ENCODE measurements around the gene KRT83.

DNA sequence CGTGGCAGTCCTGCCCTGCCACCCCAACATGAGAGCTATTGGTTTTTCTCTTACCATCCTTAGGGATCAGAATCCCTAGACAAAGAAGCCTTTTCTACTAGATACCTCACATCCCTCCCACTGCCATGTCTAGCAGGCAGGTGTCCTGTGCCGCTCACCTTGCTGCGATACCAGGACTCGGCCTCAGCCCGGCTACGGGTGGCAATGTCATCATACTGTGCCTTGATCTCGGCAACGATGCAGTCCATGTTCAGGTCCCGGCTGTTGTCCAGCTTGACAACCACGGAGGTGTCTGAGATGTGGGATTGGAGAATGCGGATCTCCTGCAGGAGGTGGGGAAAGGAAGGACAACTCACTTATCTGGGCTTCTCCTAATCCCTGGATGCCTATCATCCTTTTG is 4.5 kb downstream of the KRT83 start:
- TF ChIP-seq, protein P1, sequence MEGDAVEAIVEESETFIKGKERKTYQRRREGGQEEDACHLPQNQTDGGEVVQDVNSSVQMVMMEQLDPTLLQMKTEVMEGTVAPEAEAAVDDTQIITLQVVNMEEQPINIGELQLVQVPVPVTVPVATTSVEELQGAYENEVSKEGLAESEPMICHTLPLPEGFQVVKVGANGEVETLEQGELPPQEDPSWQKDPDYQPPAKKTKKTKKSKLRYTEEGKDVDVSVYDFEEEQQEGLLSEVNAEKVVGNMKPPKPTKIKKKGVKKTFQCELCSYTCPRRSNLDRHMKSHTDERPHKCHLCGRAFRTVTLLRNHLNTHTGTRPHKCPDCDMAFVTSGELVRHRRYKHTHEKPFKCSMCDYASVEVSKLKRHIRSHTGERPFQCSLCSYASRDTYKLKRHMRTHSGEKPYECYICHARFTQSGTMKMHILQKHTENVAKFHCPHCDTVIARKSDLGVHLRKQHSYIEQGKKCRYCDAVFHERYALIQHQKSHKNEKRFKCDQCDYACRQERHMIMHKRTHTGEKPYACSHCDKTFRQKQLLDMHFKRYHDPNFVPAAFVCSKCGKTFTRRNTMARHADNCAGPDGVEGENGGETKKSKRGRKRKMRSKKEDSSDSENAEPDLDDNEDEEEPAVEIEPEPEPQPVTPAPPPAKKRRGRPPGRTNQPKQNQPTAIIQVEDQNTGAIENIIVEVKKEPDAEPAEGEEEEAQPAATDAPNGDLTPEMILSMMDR (conservative IDR thresholded peaks at IDR 0.05 in 1 of 2, IDR thresholded peaks at IDR 0.05 in 1 of 2; ENCODE audit: low read depth in 1 of 2, low read length in 2 of 2): no peak
- TF ChIP-seq EZH2 (IDR thresholded peaks at IDR 0.05; ENCODE audit: low read length, missing control alignments): no peak

Data from fibroblast of lung (primary cell).